ENCODE measurements around the gene MAML3. TPM values are rescaled to one million over a fixed set of nuclear protein-coding genes. Genes with fewer than 3 reads are reported as not detected.

MAML3 gene
- total RNA-seq, 2 experiments from 2014 or later: 2.5 to 2.9 TPM

GRCh38 chr4:139845453-139846093 is 308.4 kb downstream of the MAML3 start:
- POLR2A ChIA-PET: no interaction called here
- Mint-ChIP-seq H3K9me3 (no peaks in the 10 kb centered on the region), H3K36me3 (ENCODE audit: low read depth) (no peaks in the 10 kb centered on the region), H3K27ac (no peak overlapping the region), H3K4me1 (ENCODE audit: low read depth) (no peaks in the 10 kb centered on the region), H3K4me3 (no peak overlapping the region), H3K27me3 (no peaks in the 10 kb centered on the region)
- no peaks in the 10 kb centered on the region for H3K27me3 ChIP-seq (ENCODE audit: control insufficient read depth in 1 of 2, insufficient read depth in 2 of 2, low read length in 2 of 2)
- intact Hi-C loops (cut with DNase I, micrococcal nuclease): no loop called here
- H3K4me3 ChIP-seq (ENCODE audit: low read length): no peak overlapping the region
- H3K9me3 ChIP-seq (ENCODE audit: control insufficient read depth in 1 of 2, insufficient read depth in 1 of 2, low read length in 2 of 2): no peaks in the 10 kb centered on the region
- no peak for TF ChIP-seq CTCF (IDR thresholded peaks at IDR 0.05)
- no peaks in the 10 kb centered on the region for H3K36me3 ChIP-seq (ENCODE audit: insufficient read depth, low read length)
- CTCF ChIA-PET: no interaction called here
- no peak for DNase-seq
- H3K27ac ChIP-seq (ENCODE audit: low read depth in 1 of 2, low read length in 2 of 2): no peak overlapping the region
- H3K4me1 ChIP-seq (ENCODE audit: insufficient read depth, low read length): no peaks in the 10 kb centered on the region
- no peak for ATAC-seq (ENCODE audit: poor library complexity)

GRCh38 chr4:139844459-139845036 is 309.4 kb downstream of the MAML3 start:
- Mint-ChIP-seq H3K27me3 (no peaks in the 10 kb centered on the region), H3K27ac (no peak overlapping the region), H3K36me3 (ENCODE audit: low read depth) (no peaks in the 10 kb centered on the region), H3K4me1 (ENCODE audit: low read depth) (no peaks in the 10 kb centered on the region), H3K9me3 (no peaks in the 10 kb centered on the region), H3K4me3 (no peak overlapping the region)
- ChIA-PET CTCF (no interaction called here), POLR2A (no interaction called here)
- H3K36me3 ChIP-seq (ENCODE audit: insufficient read depth, low read length): no peaks in the 10 kb centered on the region
- no peaks in the 10 kb centered on the region for H3K27me3 ChIP-seq (ENCODE audit: control insufficient read depth in 1 of 2, insufficient read depth in 2 of 2, low read length in 2 of 2)
- no peak for TF ChIP-seq CTCF (IDR thresholded peaks at IDR 0.05)
- H3K4me3 ChIP-seq (ENCODE audit: low read length): no peak overlapping the region
- no peak for DNase-seq
- H3K9me3 ChIP-seq (ENCODE audit: control insufficient read depth in 1 of 2, insufficient read depth in 1 of 2, low read length in 2 of 2): no peaks in the 10 kb centered on the region
- no peak overlapping the region for H3K27ac ChIP-seq (ENCODE audit: low read depth in 1 of 2, low read length in 2 of 2)
- no peaks in the 10 kb centered on the region for H3K4me1 ChIP-seq (ENCODE audit: insufficient read depth, low read length)
- ATAC-seq (ENCODE audit: poor library complexity): no peak
- intact Hi-C loops (cut with DNase I, micrococcal nuclease): no loop called here

- Mint-ChIP-seq H3K9me3 (no peaks in the 10 kb centered on the region), H3K27ac (no peak overlapping the region), H3K4me3 (no peak overlapping the region), H3K27me3 (no peaks in the 10 kb centered on the region), H3K4me1 (ENCODE audit: low read depth) (no peaks in the 10 kb centered on the region), H3K36me3 (ENCODE audit: low read depth) (no peaks in the 10 kb centered on the region)
- ATAC-seq (ENCODE audit: poor library complexity) (no peak), DNase-seq (no peak)
- no peak for TF ChIP-seq CTCF (IDR thresholded peaks at IDR 0.05)
- H3K27me3 ChIP-seq (ENCODE audit: control insufficient read depth in 1 of 2, insufficient read depth in 2 of 2, low read length in 2 of 2): no peaks in the 10 kb centered on the region
- H3K9me3 ChIP-seq (ENCODE audit: control insufficient read depth in 1 of 2, insufficient read depth in 1 of 2, low read length in 2 of 2): no peaks in the 10 kb centered on the region
- H3K27ac ChIP-seq (ENCODE audit: low read depth in 1 of 2, low read length in 2 of 2): no peak overlapping the region
- intact Hi-C loops (cut with DNase I, micrococcal nuclease): no loop called here
- ChIA-PET POLR2A (no interaction called here), CTCF (no interaction called here)
- H3K4me1 ChIP-seq (ENCODE audit: insufficient read depth, low read length): no peaks in the 10 kb centered on the region
- H3K36me3 ChIP-seq (ENCODE audit: insufficient read depth, low read length): no peaks in the 10 kb centered on the region
- no peak overlapping the region for H3K4me3 ChIP-seq (ENCODE audit: low read length)
Measured at GRCh38 chr4:139844057-139844456, 309.9 kb downstream of the MAML3 start.

Data from CD4-positive, alpha-beta T cell (primary cell).